Measurements from ENCODE around the gene KTN1. TPM values are rescaled to one million over a fixed set of nuclear protein-coding genes. Genes with fewer than 3 reads are reported as not detected.

The KTN1 gene
- total RNA-seq, 1 donor from 2014 or later = 179 TPM

- H3K27ac ChIP-seq = no peak overlapping the region
- no peak for TF ChIP-seq CTCF (IDR thresholded peaks at IDR 0.05)
- no peak for ATAC-seq
- H3K36me3 ChIP-seq = no peaks in the 10 kb centered on the region
- no peak for DNase-seq
- H3K9me3 ChIP-seq = no peaks in the 10 kb centered on the region
- no peaks in the 10 kb centered on the region for H3K27me3 ChIP-seq
- intact Hi-C loops (cut with DNase I) = no loop called here
- no peaks in the 10 kb centered on the region for H3K4me1 ChIP-seq
- H3K4me3 ChIP-seq = no peak overlapping the region
Measured at GRCh38 chr14:55568618-55569017, 11.4 kb upstream of the KTN1 start.

- TF ChIP-seq CTCF (IDR thresholded peaks at IDR 0.05) = no peak
- Histone ChIP-seq H3K36me3 (no peaks in the 10 kb centered on the region), H3K4me1 (no peaks in the 10 kb centered on the region), H3K27ac (no peak overlapping the region), H3K27me3 (no peaks in the 10 kb centered on the region), H3K9me3 (no peaks in the 10 kb centered on the region), H3K4me3 (no peak overlapping the region)
- intact Hi-C loops (cut with DNase I) = no loop called here
- DNase-seq (no peak), ATAC-seq (no peak)
Measured at GRCh38 chr14:55571125-55571889, 8.7 kb upstream of the KTN1 start.

DNA sequence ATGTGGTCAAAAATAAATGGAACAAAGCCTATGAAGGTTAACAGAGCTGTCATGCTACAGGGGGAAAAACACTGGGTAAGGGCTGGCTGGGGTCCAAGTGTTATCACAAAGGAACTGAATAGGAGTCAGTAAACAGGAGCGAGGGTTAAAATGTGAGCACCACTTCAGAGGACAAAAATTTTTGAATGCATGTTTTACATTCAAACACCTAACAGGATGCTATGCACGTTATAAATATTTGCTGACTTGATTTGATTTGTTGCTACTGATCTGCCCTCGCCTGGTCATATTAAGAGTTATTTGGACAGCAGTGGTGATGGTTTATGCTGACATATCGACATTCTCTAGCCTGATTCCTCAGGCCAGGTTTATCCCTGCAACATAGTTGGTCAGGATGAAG, 7.4 kb upstream of the KTN1 start:
- DNase-seq (no peak), ATAC-seq (no peak)
- no peaks in the 10 kb centered on the region for H3K36me3 ChIP-seq
- TF ChIP-seq CTCF (IDR thresholded peaks at IDR 0.05) = no peak
- no peak overlapping the region for H3K27ac ChIP-seq
- no peak overlapping the region for H3K4me3 ChIP-seq
- no peaks in the 10 kb centered on the region for H3K27me3 ChIP-seq
- intact Hi-C loops (cut with DNase I) = no loop called here
- H3K9me3 ChIP-seq = no peaks in the 10 kb centered on the region
- H3K4me1 ChIP-seq = no peaks in the 10 kb centered on the region

- no peak overlapping the region for H3K27ac ChIP-seq
- H3K9me3 ChIP-seq = no peaks in the 10 kb centered on the region
- no peaks in the 10 kb centered on the region for H3K27me3 ChIP-seq
- intact Hi-C loops (cut with DNase I) = no loop called here
- no peak for TF ChIP-seq CTCF (IDR thresholded peaks at IDR 0.05)
- ATAC-seq (no peak), DNase-seq (no peak)
- H3K36me3 ChIP-seq = no peaks in the 10 kb centered on the region
- H3K4me3 ChIP-seq = no peak overlapping the region
- H3K4me1 ChIP-seq = no peaks in the 10 kb centered on the region
Measured at GRCh38 chr14:55574988-55575387, 5.0 kb upstream of the KTN1 start.

DNA sequence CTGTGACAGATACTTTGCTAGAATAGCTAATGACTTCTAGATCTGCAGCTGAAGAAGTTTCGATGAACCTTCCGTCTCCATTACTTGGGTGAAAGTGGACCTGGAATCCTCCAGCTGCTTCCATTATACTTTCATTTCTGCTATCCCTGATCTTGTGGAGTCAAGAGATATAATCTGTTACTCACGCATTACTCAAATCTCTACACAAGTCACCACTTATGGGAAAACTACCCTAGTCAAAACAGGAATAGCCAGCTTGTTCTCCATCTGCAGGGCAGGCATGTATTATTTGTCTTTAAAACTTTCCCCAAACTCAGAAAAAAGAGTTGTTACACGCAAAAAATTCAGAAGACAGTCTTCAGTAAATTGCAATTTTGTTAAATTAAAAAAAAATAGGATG, 2.8 kb upstream of the KTN1 start:
- Histone ChIP-seq H3K27me3 (no peaks in the 10 kb centered on the region), H3K36me3 (no peaks in the 10 kb centered on the region), H3K4me3 (no peak overlapping the region), H3K27ac (no peak overlapping the region), H3K4me1 (peaks cover 10% of the 10 kb centered on the region), H3K9me3 (no peaks in the 10 kb centered on the region)
- DNase-seq = no peak
- no peak for TF ChIP-seq CTCF (IDR thresholded peaks at IDR 0.05)
- no peak for ATAC-seq
- intact Hi-C loops (cut with DNase I) = no loop called here

DNA sequence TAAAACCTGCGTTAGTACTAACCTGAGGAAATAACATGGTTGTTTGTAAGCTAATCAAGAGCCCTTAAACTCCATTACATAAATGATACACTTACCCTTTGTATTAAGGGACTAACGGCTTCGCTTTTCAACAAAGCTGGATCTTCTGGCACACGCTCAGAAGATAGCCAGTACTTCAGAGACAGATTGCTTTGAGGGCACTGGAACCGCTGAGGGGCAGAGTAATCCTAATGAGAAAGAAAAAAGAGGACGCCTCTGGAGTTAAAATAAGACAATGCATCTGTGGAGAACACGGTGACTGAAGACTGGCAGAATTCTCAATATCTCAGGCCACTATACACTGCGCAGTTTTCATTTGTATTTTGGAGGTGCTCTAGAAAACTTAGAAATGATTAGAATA, 1.5 kb upstream of the KTN1 start:
- ATAC-seq (no peak), DNase-seq (no peak)
- Histone ChIP-seq H3K36me3 (no peaks in the 10 kb centered on the region), H3K27me3 (no peaks in the 10 kb centered on the region), H3K27ac (no peak overlapping the region), H3K4me3 (peak overlapping the region; percentile 67), H3K9me3 (no peaks in the 10 kb centered on the region), H3K4me1 (peaks cover 22% of the 10 kb centered on the region)
- TF ChIP-seq CTCF (IDR thresholded peaks at IDR 0.05) = no peak
- intact Hi-C loops (cut with DNase I) = no loop called here

Data from upper lobe of right lung (tissue), 1 donor.